HEK293 (cell line): ENCODE data around the gene ACTRT1.

Experiments
- ZNF629 ChIP-seq: fragments of 450-650 bp; formaldehyde crosslinking; IDR thresholded peaks from 2 replicates; pipeline ENCODE4 v1.5.1; 2017; ENCODE audit warnings: missing biosample characterization, missing genetic modification characterization

The ACTRT1 gene

DNA sequence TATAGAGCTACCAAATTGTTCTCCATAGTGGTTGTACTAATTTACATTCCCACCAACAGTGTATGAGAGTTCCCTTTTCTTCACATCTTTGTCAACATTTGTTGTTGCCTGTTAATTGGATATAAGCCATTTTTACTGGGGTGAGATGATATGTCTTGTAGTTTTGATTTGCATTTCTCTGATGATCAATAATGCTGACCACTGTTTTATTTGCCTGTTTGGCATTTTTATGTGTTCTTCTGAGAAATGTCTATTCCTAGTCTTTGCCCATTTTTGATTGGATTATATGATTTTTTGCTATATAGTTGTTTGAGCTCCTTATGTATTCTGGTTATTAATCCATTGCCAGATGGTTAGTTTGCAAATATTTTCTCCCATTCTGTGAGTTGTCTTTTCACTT is 44.3 kb downstream of the ACTRT1 start (continued):
- TF ChIP-seq ZNF629 (tag by site-specific recombination): no peak
- TF ChIP-seq, all 188 proteins: peak for 0
